ENCODE measurements around the gene DLG2.
A peak's percentile ranks its signal among the peaks of the same experiment; 100 is the strongest.

DNA sequence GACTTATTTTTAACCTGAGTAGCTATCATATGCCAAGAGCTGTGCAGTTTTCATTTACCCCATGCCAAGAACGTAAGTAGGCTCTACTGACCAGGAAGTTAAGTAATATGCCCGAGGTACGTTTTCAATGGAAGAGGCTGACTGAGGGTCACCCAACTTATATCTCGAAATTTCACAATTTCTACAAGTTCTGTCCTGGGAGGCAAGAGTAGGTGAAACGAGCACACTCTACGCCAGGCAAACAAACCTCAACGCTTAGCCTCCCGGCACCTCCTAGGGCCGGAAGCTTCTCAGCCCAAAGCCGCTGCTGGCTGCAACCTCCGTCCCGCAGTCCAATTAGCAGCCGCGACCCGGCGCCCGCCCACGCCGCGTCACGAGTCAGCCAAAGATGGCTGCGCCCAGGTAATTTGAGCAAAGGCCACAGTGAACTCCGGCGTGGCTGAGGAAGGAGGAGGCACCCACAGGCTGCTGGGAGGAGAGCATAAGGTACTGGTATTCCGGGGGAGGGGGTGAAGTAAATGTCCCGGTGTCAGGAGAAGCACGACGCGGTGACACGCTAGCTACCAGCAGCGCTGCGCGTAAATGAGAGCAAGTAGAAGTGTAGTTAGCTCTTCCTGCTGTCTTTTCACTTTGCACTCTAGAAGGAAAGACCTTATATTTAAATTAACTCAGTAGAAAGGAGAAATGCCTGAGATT, 20.6 kb upstream of the DLG2 start, which contains the start of gene TMEM126A:
- TF ChIP-seq POLR2A (IDR thresholded peaks at IDR 0.05) = peak; percentile 54 to 62
- TF ChIP-seq, protein P1, sequence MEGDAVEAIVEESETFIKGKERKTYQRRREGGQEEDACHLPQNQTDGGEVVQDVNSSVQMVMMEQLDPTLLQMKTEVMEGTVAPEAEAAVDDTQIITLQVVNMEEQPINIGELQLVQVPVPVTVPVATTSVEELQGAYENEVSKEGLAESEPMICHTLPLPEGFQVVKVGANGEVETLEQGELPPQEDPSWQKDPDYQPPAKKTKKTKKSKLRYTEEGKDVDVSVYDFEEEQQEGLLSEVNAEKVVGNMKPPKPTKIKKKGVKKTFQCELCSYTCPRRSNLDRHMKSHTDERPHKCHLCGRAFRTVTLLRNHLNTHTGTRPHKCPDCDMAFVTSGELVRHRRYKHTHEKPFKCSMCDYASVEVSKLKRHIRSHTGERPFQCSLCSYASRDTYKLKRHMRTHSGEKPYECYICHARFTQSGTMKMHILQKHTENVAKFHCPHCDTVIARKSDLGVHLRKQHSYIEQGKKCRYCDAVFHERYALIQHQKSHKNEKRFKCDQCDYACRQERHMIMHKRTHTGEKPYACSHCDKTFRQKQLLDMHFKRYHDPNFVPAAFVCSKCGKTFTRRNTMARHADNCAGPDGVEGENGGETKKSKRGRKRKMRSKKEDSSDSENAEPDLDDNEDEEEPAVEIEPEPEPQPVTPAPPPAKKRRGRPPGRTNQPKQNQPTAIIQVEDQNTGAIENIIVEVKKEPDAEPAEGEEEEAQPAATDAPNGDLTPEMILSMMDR (IDR thresholded peaks at IDR 0.05) = no peak

Measured in uterus (tissue), 2 donors.